ENCODE results near the gene PDGFD.

GRCh38 chr11:104130161-104130560 is 33.8 kb downstream of the PDGFD start:
- TF ChIP-seq CTCF (IDR thresholded peaks at IDR 0.05), result no peak
- no peak for TF ChIP-seq YY1 (IDR thresholded peaks at IDR 0.05; ENCODE audit: low read depth)
- TF ChIP-seq EP300 (IDR thresholded peaks at IDR 0.05; ENCODE audit: borderline replicate concordance in 1 of 2, low read depth in 1 of 2, low read length in 1 of 2), result no peak
- no peak for TF ChIP-seq SIN3A (IDR thresholded peaks at IDR 0.05; ENCODE audit: borderline replicate concordance, low read depth, low read length)
- no peak for TF ChIP-seq GABPA (IDR thresholded peaks at IDR 0.05; ENCODE audit: low read depth)
- no peak for TF ChIP-seq CHD2 (IDR thresholded peaks at IDR 0.05; ENCODE audit: low read length, partially characterized antibody)
- TF ChIP-seq ELF1 (IDR thresholded peaks at IDR 0.05), result no peak
